ENCODE results near the gene TTI1. TPM values are rescaled to one million over a fixed set of nuclear protein-coding genes. Genes with fewer than 3 reads are reported as not detected.

The TTI1 gene
- total RNA-seq, 1 donor from 2014 or later: 14.3 TPM

- no peak for TF ChIP-seq CTCF (conservative IDR thresholded peaks at IDR 0.05; ENCODE audit: low read depth, low read length)
- no peak for DNase-seq (ENCODE audit: low read depth)
- H3K4me3 ChIP-seq (ENCODE audit: low read depth, low read length): no peak overlapping the region
These were observed 47.0 kb downstream of the TTI1 start for GRCh38 chr20:37986044-37986858.

GRCh38 chr20:37984018-37984785, 49.1 kb downstream of the TTI1 start:
- no peak for TF ChIP-seq CTCF (conservative IDR thresholded peaks at IDR 0.05; ENCODE audit: low read depth, low read length)
- DNase-seq (ENCODE audit: low read depth): no peak
- no peak overlapping the region for H3K4me3 ChIP-seq (ENCODE audit: low read depth, low read length)

- no peak for TF ChIP-seq CTCF (conservative IDR thresholded peaks at IDR 0.05; ENCODE audit: low read depth, low read length)
- DNase-seq (ENCODE audit: low read depth): no peak
- H3K4me3 ChIP-seq (ENCODE audit: low read depth, low read length): no peak overlapping the region
These were observed 50.0 kb downstream of the TTI1 start for GRCh38 chr20:37983286-37983685.

- H3K4me3 ChIP-seq (ENCODE audit: low read depth, low read length): no peak overlapping the region
- no peak for TF ChIP-seq CTCF (conservative IDR thresholded peaks at IDR 0.05; ENCODE audit: low read depth, low read length)
- DNase-seq (ENCODE audit: low read depth): no peak
These were observed 51.7 kb downstream of the TTI1 start for GRCh38 chr20:37981568-37981967.

GRCh38 chr20:37980876-37981275, 52.4 kb downstream of the TTI1 start:
- no peak overlapping the region for H3K4me3 ChIP-seq (ENCODE audit: low read depth, low read length)
- no peak for DNase-seq (ENCODE audit: low read depth)
- TF ChIP-seq CTCF (conservative IDR thresholded peaks at IDR 0.05; ENCODE audit: low read depth, low read length): no peak

GRCh38 chr20:37980383-37980782, 52.9 kb downstream of the TTI1 start:
- TF ChIP-seq CTCF (conservative IDR thresholded peaks at IDR 0.05; ENCODE audit: low read depth, low read length): no peak
- DNase-seq (ENCODE audit: low read depth): no peak
- H3K4me3 ChIP-seq (ENCODE audit: low read depth, low read length): no peak overlapping the region

Data from epithelial cell of proximal tubule (primary cell).